ENCODE measurements around the gene KRT71. TPM values are rescaled to one million over a fixed set of nuclear protein-coding genes. Genes with fewer than 3 reads are reported as not detected.

Gene KRT71
- total RNA-seq, 1 experiment from 2014 or later = not detected

DNA sequence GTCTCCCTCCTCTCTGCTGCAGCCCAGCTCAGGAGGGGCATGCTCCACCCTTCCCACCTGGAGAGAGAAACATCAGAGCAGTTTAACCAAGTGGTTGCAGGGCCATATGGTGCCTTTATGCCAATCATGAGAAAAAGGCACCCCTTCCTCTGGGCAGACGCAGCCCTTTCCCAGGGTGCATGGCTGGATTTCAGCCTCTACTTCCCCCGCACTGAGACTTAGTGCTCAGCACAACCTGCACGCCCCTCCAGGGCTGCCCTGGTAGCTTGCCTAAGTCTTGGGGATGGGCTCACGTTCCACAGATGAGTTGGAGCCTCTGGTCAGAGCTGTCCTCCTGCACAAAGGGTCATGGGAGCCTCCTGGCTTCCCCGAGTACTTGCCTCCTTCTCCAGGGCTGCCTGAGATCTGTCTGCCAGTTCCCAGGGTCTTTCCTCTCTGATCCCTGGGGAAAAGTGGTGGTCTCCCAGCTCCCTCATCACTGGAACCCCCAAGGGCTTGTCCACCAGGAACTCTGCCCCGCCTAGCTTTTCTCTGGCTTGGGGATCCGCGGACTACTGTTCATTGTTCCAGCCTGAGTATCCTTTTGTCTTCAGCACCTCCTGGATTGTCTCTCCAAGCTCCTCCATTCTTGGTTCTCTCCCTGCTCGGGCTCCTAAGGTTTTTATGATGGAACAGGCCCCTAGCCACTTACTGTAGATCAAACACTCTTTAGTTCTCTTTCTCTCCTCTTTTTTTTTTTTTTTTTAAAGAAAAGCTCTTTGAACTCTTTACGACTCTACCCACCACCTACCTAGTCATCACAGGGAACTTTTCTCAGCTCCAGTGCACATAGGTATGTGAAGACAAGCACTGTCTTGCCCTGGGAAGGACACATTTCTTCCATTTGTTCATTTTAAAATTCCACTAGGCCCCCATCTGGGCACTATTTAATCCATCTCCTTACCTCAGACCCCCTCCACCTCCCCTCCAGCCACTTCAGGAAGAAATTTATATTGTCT lies 26.8 kb upstream of the KRT71 start:
- in situ Hi-C loops (cut with HindIII; ENCODE audit: low pct_unique_long_range_greater_than_20kb, low sequenced_read_pairs) = no loop called here
- DNase-seq (ENCODE audit: low read depth, low spot score) = no peak

DNA sequence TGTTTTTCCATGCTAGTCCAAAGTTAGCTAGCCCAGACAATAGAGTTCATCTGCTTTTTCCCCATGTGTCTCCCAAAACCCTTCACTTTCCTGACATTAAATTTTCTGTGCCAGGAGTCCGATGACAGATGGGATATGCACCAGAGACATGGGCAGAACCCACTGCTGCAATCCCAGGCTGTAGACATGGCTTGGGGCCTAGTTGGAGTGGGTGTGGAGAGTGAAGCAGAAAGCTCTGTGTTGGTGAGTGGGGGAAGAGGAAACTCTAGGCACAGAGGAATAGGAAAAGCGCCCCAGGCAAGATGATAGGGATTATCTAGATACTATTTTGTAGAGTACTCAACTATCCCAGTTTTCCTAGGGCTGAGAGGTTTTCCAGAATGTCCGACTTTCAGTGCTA lies 25.5 kb upstream of the KRT71 start:
- DNase-seq (ENCODE audit: low read depth, low spot score) = no peak
- in situ Hi-C loops (cut with HindIII; ENCODE audit: low pct_unique_long_range_greater_than_20kb, low sequenced_read_pairs) = no loop called here

DNA sequence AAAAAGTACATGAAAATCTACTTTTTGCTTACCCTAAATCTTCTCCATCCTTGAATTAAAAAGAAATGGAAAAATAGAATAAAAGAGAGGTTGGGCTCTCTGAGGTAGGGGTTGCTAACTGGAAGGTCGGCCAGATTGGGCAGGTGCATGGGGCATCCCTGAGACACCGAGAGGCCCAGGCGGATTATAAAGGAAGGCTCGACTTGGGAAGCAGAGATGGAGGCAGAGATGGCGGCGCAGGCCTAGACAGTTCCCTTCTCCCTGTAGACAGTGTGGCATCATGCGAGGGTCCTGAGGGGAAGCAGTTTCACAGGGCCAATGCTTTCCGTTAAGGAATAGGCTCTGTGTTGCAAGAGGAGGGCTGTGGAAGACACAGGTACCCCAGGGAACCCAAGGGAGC lies 24.4 kb upstream of the KRT71 start:
- in situ Hi-C loops (cut with HindIII; ENCODE audit: low pct_unique_long_range_greater_than_20kb, low sequenced_read_pairs) = no loop called here

DNA sequence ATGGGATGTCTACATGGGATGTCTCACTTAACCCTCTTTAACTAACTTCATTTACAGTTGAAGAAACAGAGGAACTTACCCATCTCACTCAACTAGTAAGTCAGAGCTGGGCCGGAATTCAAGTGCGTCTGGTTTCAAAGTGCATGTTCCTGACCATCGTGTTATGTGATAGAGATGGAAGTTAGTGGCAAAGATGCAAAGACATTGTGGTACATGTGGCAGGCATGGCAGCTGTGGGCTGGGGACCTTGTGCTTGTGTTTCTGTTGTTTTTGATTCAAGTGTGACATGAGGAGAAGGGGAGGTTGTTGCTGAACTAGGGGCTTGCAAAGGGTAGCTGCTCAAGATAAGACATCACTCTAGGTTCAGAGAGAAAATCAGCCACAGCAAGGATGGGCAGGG lies 23.0 kb upstream of the KRT71 start:
- in situ Hi-C loops (cut with HindIII; ENCODE audit: low pct_unique_long_range_greater_than_20kb, low sequenced_read_pairs) = no loop called here
- no peak for DNase-seq (ENCODE audit: low read depth, low spot score)

More for the DNA sequence above, 24.4 kb upstream of the KRT71 start:
- no peak for DNase-seq (ENCODE audit: low read depth, low spot score)

DNA sequence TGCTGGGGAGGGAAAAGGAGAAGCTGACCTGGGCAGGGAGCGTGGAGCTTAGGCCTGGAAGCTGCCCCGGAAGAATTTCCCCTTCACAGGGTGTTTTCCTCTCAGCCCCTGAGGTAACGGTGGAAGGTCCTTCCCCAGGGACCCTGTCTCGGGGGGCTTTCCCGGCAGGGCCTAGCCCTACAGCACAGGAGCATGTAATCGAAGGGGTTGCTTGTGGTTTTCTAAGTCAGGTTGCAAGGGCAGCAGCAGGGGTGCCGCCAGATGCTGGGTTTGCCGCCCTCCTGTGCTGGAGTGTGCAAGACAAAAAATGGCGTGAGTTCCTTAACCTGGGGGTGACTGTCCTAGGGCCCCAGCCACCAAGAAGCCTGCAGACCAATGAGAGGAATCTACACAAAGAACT lies 22.3 kb upstream of the KRT71 start:
- DNase-seq (ENCODE audit: low read depth, low spot score) = no peak
- in situ Hi-C loops (cut with HindIII; ENCODE audit: low pct_unique_long_range_greater_than_20kb, low sequenced_read_pairs) = no loop called here

DNA sequence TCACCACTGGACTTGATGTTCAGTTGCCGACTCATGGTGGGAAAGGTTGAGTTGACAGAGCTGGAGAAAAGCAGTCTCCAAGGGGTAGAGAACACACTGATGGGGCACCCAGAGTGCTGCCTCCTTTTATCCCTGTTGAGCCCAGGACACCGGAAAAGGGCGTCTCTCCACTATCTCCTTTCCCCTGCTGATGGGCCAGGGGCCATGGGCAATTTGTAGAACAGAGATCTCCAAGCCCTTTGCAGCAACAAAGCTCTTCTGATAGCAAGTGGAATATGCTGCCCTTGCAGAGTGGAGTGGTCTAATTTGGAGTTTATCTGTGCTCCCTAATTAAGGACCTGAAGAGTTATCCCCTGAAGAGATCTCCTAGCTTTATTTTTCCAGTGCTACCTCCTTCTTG lies 20.8 kb upstream of the KRT71 start, which contains the start of gene KRT74:
Gene KRT74 (minus strand): TSS at position 101 of the 400 bp plus-strand sequence. CDS start 66 bp downstream, at position 35.
- in situ Hi-C loops (cut with HindIII; ENCODE audit: low pct_unique_long_range_greater_than_20kb, low sequenced_read_pairs) = no loop called here
- DNase-seq (ENCODE audit: low read depth, low spot score) = no peak

DNA sequence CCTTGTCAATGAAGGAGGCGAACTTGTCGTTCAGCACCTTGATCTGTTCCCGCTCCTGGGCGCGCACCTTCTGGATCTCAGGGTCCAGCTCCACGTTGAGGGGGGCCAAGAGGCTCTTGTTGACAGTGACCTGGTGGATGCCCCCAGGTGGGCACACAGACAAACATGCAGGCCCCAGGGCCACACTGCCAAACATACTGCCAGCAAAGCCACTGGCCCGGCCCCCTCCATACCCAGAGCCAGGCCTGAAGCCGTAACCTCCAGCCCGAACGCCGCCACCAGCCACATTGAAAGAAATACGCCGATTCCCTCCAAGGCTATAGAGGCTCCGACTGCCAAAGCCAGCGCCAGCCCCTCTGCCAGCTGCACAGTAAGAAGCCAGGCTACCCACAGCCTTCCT lies 20.4 kb upstream of the KRT71 start:
- in situ Hi-C loops (cut with HindIII; ENCODE audit: low pct_unique_long_range_greater_than_20kb, low sequenced_read_pairs) = no loop called here
- DNase-seq (ENCODE audit: low read depth, low spot score) = no peak

DNA sequence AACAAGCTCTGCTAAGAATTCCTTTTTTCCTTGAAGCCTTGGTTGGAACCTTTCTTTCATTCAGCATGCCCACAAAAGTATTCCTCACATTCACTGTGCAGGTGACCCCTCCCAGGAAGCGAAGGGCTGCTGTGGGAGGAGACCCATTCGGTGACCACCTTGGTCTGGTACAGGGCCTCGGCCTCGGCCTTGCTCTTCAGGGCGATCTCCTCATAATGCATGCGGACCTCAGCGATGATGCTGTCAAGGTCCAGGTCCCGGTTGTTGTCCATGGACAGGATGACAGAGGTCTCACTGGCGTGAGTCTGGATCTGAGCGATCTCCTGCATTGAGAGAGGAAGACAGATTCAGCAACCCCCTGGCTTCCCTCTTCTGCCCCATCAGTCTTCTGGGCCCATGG lies 17.6 kb upstream of the KRT71 start:
- in situ Hi-C loops (cut with HindIII; ENCODE audit: low pct_unique_long_range_greater_than_20kb, low sequenced_read_pairs) = no loop called here
- no peak for DNase-seq (ENCODE audit: low read depth, low spot score)

DNA sequence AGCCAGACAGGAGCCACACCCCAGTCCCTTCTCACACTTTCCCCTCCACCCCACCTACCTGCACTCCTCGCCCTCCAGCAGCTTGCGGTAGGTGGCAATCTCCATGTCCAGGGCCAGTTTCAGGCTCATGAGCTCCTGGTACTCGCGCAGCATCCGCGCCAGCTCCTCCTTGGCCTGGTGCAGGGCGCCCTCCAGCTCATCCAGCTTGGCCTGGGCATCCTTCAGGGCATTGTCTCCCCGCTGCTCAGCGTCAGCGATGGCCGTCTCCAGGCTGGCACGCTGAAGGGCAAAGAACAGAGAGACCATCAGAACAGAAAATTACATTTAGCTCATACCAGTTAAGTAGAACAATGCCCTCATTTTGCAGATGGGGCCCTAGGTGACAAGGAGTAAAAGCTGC lies 15.2 kb upstream of the KRT71 start:
- in situ Hi-C loops (cut with HindIII; ENCODE audit: low pct_unique_long_range_greater_than_20kb, low sequenced_read_pairs) = no loop called here
- no peak for DNase-seq (ENCODE audit: low read depth, low spot score)

DNA sequence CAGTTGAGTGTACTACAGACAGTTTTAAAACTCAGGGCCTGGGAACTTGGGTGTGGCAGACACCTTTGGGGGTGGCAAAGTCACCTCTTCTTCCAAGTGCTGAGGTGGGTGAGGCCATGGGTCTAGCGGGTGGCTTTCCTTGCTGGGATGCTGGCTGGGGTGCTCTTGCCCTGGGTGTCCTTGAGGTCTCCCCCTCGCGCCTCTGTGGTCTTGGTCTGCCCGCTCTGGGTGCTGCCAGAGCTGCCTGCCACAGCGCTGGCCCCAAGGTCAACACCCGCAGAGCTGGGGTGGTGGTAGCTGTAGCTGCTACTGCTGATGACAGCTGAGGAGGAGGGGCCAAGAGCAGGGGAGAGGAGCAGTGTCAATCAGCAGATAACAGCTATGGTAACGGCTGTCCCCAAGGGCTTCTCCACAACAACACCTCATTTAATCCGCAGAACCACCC lies 13.9 kb upstream of the KRT71 start:
- in situ Hi-C loops (cut with HindIII; ENCODE audit: low pct_unique_long_range_greater_than_20kb, low sequenced_read_pairs) = no loop called here

DNA sequence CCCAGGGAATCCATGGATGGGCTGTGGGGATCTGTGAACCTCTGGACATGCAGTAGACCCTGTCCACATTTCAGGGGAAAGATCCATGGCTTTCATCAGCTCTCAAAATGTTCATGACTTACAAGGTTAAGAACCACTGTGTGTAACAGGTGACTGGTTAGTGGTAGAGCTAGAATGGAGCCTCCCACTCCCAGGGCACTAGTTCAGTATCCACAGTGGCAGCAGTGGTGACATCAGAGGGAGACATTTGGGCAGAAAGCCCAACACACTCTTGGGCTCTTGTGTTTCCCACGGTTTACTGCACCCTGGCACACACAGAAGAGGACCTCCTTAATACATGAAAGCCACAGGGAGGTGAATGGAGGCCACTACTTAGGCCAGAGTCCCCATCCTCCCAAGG lies 11.6 kb upstream of the KRT71 start:
- no peak for DNase-seq (ENCODE audit: low read depth, low spot score)
- in situ Hi-C loops (cut with HindIII; ENCODE audit: low pct_unique_long_range_greater_than_20kb, low sequenced_read_pairs) = no loop called here

More for the DNA sequence above, 13.9 kb upstream of the KRT71 start:
- no peak for DNase-seq (ENCODE audit: low read depth, low spot score)

DNA sequence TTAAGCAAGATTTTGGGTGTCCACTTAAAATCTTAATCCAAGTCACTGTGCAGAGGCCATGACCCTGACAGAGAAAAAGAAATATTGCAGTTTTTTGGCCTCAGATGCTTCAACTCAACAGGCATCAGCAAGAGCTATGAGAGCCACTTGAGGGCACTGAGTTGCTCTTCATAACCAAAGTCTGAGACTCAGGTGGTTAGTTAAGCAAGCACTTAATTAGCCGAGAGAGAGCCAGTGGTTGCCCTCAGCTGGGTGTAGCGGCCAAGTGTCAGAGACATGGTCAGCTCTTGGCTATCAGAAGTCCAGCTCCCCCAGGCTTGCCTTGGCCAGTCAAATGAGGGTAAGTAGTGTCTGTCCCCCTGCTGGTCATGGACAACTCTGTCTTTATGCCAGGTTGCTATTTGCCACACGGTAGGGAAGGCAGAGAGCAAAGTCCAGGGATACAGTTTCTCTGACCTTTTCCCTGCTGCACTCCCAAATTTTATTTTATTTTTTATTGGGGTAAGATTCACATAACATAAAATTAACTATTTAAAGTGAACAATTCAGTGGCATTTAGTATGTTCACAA lies 9.0 kb upstream of the KRT71 start:
- DNase-seq (ENCODE audit: low read depth, low spot score) = peak; percentile 55
- in situ Hi-C loops (cut with HindIII; ENCODE audit: low pct_unique_long_range_greater_than_20kb, low sequenced_read_pairs) = no loop called here

DNA sequence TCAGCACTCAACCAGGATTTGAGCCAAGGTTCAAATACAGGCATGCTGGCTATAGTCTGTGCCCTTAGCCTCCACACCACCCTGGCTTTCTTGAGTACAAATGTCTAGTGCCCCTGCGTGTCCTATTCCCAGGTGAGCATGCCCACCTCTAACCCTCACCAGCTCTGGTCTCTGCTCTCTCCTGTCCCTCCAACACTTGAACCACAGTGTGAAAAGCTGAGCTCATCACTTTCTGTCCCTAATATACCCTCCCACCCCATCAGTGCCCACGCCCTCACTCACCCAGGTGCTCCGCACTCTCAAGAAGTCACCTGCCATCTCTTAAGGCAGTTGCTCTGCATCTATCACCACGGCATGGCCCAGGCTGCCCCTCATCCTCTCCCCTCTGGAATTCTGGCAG lies 7.0 kb upstream of the KRT71 start:
- in situ Hi-C loops (cut with HindIII; ENCODE audit: low pct_unique_long_range_greater_than_20kb, low sequenced_read_pairs) = no loop called here
- no peak for DNase-seq (ENCODE audit: low read depth, low spot score)

DNA sequence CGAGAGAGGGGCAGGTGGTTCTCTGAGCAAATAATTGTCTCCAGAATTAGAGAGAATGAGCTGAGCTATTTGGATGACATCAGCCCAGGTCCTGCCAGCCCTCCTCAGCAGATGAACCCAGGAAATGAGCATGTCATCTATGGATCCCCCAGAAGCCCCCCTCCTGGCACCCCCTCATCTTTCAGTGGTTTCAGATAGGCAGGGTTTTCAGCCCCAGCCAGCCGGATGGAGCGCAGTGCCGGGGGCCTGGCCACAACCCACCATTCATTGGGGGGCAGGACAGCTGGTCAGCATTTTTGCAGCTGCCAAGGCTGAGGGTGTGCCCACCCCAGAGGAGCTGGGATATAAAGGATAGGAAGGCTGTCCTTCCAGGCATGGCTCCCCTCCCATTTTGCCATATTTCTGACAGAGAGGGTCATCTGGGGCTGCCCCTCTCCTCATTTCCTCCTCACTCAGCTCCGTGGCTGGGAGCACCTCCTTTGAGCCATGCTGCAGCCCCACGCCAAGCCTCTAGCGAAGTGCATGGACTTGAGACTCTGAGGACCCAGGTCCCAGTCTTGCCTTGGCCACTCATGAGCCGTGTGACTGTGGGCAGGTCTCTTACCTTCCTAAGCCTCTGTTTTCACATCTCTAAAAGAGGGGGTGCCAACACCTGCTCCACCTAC lies 6.0 kb upstream of the KRT71 start:
- in situ Hi-C loops (cut with HindIII; ENCODE audit: low pct_unique_long_range_greater_than_20kb, low sequenced_read_pairs) = no loop called here
- no peak for DNase-seq (ENCODE audit: low read depth, low spot score)

DNA sequence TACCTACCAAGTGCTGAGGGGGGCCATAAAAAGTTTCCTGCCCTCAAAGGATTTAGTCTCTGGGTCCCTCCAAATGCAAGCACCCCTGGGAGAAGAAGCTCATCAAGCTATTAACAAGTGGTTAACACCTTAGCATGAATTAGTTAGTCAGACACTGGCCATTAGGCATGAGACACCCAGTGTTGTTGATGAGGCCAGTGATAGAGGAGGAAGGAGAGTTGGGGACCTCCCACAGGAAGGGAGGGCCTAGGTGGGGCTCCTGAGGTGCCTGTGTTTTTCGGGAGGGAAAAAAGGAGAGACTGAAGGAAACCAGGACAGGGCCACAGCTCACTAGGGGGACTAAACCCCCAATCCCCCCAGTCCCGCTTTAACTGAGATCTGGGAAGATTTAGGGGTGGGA lies 4.5 kb upstream of the KRT71 start:
- no peak for DNase-seq (ENCODE audit: low read depth, low spot score)
- in situ Hi-C loops (cut with HindIII; ENCODE audit: low pct_unique_long_range_greater_than_20kb, low sequenced_read_pairs) = no loop called here

DNA sequence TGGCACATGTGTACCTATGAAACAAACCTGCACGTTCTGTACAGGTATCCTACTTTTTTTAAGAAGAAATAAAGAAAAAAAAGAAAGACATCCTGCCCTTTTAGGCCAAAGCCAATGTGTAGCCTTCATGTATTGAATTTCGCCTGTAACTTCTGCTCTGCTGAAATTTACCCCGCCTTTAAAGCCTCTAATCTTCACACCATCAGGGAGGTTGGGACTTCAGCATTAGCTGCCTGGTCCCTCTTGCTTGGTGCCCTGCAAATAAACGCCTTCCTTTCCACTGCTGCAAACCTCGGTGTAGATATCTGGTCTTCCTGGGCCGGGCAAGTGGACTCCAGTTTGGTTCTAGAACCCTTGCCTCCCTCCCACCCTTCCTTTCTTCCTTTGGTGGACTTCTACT lies 2.6 kb upstream of the KRT71 start:
- DNase-seq (ENCODE audit: low read depth, low spot score) = no peak
- in situ Hi-C loops (cut with HindIII; ENCODE audit: low pct_unique_long_range_greater_than_20kb, low sequenced_read_pairs) = no loop called here

DNA sequence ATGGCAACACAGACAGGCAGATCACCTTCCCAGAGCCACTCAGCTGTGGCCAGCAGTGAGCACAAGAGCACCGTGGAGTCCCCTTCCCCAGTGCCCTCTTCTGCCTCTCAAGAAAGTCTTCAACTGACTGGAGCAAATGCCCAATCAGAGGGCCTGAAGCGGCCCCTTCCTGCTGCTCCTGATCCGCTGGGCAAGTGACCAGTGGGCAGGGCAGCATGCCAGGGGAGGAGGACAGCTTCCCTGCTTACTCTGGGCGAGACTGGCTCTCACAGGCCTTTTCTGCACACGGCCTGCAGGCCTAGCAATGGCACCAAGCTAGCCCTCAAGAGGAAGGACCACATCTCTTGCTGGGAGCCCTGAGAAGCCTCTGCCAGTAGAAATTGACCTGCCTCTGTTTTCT lies 890 bp downstream of the KRT71 start:
- DNase-seq (ENCODE audit: low read depth, low spot score) = no peak
- in situ Hi-C loops (cut with HindIII; ENCODE audit: low pct_unique_long_range_greater_than_20kb, low sequenced_read_pairs) = no loop called here

DNA sequence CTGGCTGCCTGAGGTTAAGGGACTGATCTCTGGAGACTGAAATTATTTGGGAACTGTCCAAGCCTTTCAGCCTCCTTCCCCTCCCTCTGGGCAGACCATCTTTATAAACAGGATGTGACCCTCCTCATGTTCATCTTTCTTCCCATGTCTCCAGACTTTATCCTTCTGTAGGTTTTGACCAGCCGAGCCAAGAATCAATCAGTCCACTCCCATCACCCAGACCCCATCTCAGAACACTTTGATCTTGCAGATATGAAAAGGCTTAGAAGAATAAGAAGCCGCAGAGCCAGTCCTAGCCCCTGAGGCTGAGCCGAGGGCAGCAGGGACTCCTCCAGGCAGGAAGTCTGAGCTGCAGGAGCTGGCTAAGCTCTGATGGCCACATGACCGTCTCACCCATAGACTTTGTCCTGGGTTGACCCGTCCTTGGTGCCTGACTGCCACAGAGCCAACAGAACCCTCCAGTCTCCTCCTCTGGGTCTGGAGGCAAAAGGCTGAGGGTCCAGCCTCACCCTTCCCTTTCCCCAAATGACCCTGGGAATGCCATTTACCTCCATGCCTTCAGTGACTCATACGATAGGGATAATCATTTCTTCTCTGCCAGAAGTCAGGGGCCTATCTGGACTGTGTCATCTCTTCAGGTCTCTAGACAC lies 1.6 kb downstream of the KRT71 start:
- no peak for DNase-seq (ENCODE audit: low read depth, low spot score)
- in situ Hi-C loops (cut with HindIII; ENCODE audit: low pct_unique_long_range_greater_than_20kb, low sequenced_read_pairs) = no loop called here
